ENCODE data around the gene PWWP2B.

Gene PWWP2B

DNA sequence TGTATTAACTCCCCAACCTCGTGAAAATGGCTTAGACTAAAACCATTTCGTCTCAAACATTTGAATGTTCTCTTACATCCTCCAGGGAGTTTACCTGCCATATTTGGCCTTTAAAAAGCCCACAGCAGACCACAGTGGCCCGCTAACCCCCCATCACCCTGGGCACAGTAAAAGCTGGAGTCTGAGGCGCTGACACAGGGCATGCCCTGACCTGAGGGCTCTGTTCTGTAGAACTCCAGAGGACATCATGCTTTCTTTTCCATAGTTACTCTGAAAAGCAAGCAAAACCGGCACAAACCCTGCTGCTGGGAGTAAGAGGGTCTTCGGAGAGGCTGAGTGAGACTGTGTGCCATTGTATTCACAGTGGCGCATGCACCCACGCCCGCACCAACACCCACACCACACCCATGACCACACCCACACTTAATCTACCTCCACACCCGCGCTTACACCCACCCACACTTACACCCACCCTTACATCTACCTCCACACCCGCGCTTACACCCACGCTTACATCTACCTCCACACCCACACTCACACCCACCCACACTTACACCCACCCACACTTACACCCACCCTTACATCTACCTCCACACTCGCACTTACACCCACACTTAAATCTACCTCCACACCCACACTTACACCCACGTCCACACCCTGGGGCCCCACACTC lies 32.9 kb upstream of the PWWP2B start:
- no peaks in the 10 kb centered on the region for H3F3A ChIP-seq (ENCODE audit: control insufficient read depth, insufficient read depth)
- no peak overlapping the region for H3K27ac ChIP-seq (ENCODE audit: low read depth, low read length)
- H3K9me2 ChIP-seq (replicated peaks; ENCODE audit: control insufficient read depth, low read length): no peaks in the 10 kb centered on the region

DNA sequence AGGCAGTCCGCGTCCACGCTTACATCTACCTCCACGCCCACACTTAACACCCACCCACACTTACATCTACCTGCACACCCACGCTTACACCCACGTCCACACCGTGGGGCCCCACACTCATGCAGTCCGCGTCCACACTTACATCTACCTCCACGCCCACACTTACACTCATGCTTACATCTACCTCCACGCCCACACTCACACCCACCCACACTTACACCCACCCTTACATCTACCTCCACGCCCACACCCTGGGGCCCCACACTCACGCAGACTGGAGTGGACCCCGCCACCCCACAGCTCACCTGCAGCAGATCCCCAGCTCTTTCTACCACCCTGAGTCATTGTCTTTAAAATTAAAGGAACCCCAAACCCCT lies 32.4 kb upstream of the PWWP2B start:
- H3K4me2 ChIP-seq (ENCODE audit: low read length): no peak overlapping the region
- H3K4me3 ChIP-seq (ENCODE audit: low read length): no peak overlapping the region
- peaks cover 5% of the 10 kb centered on the region; the same call in 1 of the 2 replicates for H3K9me3 ChIP-seq (ENCODE audit: control insufficient read depth, insufficient read depth, low read length)
- no peaks in the 10 kb centered on the region for H3K27me3 ChIP-seq (ENCODE audit: control insufficient read depth, low read length)
- H3K9me2 ChIP-seq (replicated peaks; ENCODE audit: control insufficient read depth, low read length): no peaks in the 10 kb centered on the region
- no peaks in the 10 kb centered on the region for H4K20me1 ChIP-seq (ENCODE audit: control insufficient read depth, insufficient read depth, low read depth, low read length)
- no peaks in the 10 kb centered on the region for H3F3A ChIP-seq (ENCODE audit: control insufficient read depth, insufficient read depth)
- H3K4me1 ChIP-seq (ENCODE audit: control insufficient read depth, low read length): no peaks in the 10 kb centered on the region
- TF ChIP-seq CTCF (IDR thresholded peaks at IDR 0.05; ENCODE audit: low read depth, low read length, poor library complexity, severe bottlenecking): no peak
- TF ChIP-seq EZH2phosphoT487 (IDR thresholded peaks at IDR 0.05; ENCODE audit: borderline replicate concordance, low read length): no peak
- H3K36me3 ChIP-seq (ENCODE audit: control insufficient read depth, low read length): no peaks in the 10 kb centered on the region
- H3K79me2 ChIP-seq (ENCODE audit: control insufficient read depth, low read length): no peaks in the 10 kb centered on the region
- H3K27ac ChIP-seq (ENCODE audit: low read depth, low read length): no peak overlapping the region

More for the DNA sequence above, 32.9 kb upstream of the PWWP2B start:
- Histone ChIP-seq H3K4me3 (ENCODE audit: low read length) (no peak overlapping the region), H3K27me3 (ENCODE audit: control insufficient read depth, low read length) (no peaks in the 10 kb centered on the region), H4K20me1 (ENCODE audit: control insufficient read depth, insufficient read depth, low read depth, low read length) (no peaks in the 10 kb centered on the region), H3K36me3 (ENCODE audit: control insufficient read depth, low read length) (no peaks in the 10 kb centered on the region), H3K9me3 (ENCODE audit: control insufficient read depth, insufficient read depth, low read length) (peaks cover 5% of the 10 kb centered on the region; the same call in 1 of the 2 replicates), H3K4me1 (ENCODE audit: control insufficient read depth, low read length) (no peaks in the 10 kb centered on the region), H3K79me2 (ENCODE audit: control insufficient read depth, low read length) (no peaks in the 10 kb centered on the region), H3K4me2 (ENCODE audit: low read length) (no peak overlapping the region)
- TF ChIP-seq EZH2phosphoT487 (IDR thresholded peaks at IDR 0.05; ENCODE audit: borderline replicate concordance, low read length) (no peak), CTCF (IDR thresholded peaks at IDR 0.05; ENCODE audit: low read depth, low read length, poor library complexity, severe bottlenecking) (no peak)

DNA sequence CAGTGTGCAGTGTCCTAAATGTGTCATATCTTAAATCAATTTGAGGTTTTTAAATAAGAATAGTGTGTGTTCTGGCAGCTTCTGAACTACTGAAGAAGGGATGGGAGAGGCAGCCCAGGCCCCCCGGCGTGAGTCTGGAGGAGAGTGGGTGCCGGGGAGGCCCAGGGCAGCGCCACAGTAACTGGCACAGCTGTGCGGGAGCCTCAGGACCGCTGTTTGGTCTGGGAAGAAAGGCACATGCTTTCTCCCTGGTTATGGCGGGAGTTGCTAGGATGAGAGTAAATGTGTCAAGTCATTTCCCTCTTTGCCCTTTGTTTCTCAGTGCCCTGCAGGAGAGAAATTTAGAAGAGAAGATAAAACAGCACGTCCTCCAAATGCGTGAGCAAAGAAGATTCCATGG lies 31.9 kb upstream of the PWWP2B start:
- no peak for TF ChIP-seq CTCF (IDR thresholded peaks at IDR 0.05; ENCODE audit: low read depth, low read length, poor library complexity, severe bottlenecking)
- TF ChIP-seq EZH2phosphoT487 (IDR thresholded peaks at IDR 0.05; ENCODE audit: borderline replicate concordance, low read length): no peak
- Histone ChIP-seq H4K20me1 (ENCODE audit: control insufficient read depth, insufficient read depth, low read depth, low read length) (no peaks in the 10 kb centered on the region), H3K9me2 (replicated peaks; ENCODE audit: control insufficient read depth, low read length) (no peaks in the 10 kb centered on the region), H3K4me2 (ENCODE audit: low read length) (no peak overlapping the region), H3K27ac (ENCODE audit: low read depth, low read length) (no peak overlapping the region), H3K4me1 (ENCODE audit: control insufficient read depth, low read length) (no peaks in the 10 kb centered on the region), H3F3A (ENCODE audit: control insufficient read depth, insufficient read depth) (no peaks in the 10 kb centered on the region), H3K79me2 (ENCODE audit: control insufficient read depth, low read length) (no peaks in the 10 kb centered on the region), H3K9me3 (ENCODE audit: control insufficient read depth, insufficient read depth, low read length) (peaks cover 5% of the 10 kb centered on the region; the same call in 1 of the 2 replicates), H3K27me3 (ENCODE audit: control insufficient read depth, low read length) (no peaks in the 10 kb centered on the region), H3K4me3 (ENCODE audit: low read length) (no peak overlapping the region), H3K36me3 (ENCODE audit: control insufficient read depth, low read length) (no peaks in the 10 kb centered on the region)
